ENCODE results near the gene PLPP3.
A peak's percentile ranks its signal among the peaks of the same experiment; 100 is the strongest.

PLPP3 gene

GRCh38 chr1:56545711-56546110 is 33.7 kb downstream of the PLPP3 start:
- DNase-seq = no peak

DNA sequence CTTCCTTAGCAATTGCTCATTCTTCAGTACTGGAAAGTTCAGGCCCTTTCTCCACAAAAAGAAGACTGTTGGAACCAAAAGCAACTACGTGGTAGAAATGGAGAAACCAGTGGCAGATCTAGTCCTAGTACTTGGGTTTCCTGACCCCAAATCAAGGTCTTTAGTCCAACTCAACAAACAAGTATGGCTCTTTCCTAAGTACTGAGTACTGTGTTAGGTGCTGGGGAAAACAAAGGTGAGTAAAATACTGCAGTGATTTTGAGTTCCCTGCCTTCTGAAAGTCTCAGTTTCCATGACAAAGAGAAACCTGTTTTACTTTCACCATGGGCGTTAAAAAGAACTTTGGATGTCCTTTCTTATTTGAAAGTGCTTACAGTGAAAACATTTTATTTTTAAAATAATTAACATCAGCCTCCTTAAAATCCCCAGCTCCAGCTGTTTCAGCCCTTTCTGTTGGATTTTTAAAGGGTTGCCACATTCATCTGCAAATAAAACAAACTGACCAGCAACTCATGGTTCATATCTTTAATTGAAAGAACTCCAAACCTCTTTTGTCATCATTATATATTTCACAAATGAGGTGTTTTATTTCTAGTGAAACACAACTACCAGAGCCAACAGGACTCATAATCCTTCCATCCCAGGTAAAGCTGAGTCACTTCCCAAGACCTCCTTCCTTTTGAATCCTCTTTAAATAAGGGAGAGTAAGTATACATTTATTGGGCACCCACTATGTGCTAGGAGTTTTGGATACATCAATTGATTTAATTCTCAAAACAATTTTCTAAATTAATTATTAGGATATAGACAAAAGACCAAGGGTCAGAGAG is 35.4 kb downstream of the PLPP3 start:
- no peak for DNase-seq

GRCh38 chr1:56542651-56543050 is 36.7 kb downstream of the PLPP3 start:
- no peak for DNase-seq

- no peak for DNase-seq
Observed at GRCh38 chr1:56541408-56541807, 38.0 kb downstream of the PLPP3 start.

DNA sequence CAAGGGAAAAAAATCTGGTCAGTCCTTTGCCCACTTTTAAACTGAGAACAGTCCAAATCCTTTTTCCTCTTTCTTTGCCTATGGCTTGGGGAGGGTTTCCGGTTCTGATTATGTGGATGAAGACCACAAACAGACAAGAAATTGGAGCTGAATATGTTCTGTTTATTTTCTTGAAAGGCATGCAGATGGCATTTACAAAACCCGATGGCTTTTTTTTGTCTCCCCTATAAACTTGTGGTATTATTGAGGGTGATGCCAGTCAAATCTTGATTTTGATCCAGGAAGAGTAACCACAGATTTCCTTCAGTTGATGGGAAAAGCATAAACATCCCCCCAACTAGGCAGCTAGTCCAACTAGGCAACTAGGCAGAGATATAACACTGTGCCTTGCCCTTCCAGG is 38.9 kb downstream of the PLPP3 start:
- DNase-seq = no peak

DNA sequence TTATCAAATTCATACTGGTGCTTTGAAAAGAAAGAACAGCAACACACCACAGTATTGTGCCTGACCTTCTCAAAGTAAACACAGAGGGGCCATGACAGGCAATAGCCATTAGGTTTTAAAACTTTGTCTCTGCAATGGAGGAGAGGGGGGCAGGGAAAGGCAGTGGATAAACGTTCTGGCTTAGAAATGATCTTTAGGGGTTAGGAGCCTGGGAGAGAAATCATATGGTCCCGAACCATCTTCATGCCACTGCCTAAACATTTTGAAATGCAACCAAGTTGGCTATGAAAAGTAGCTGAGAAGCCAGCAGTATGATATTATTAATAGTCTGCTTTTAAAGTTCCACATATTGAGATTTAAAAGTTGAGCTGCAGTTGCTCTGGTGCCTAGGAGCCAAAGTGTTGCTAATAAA is 39.8 kb downstream of the PLPP3 start:
- DNase-seq = no peak

DNA sequence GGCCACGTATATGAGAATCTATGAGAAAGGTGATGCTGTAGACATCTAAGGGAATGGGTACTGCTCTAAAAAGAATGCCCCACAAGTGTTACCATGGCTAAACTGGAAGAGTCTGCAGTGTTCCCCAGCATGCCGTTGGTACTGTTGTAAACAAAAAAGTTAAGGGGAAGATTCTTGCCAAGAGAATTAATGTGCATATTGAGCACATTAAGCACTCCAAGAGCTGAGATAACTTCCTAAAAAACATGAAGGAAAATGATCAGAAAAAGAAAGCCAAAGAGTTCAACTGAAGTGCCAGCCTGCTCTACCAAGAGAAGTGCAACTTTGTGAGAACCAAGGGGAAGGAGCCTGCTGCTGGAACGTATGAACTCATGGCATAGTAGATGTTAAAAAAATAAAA is 40.8 kb downstream of the PLPP3 start:
- no peak for DNase-seq

GRCh38 chr1:56537660-56538059 is 41.7 kb downstream of the PLPP3 start:
- DNase-seq = no peak

- DNase-seq = peak; percentile 98
Observed at GRCh38 chr1:56535939-56536338, 43.4 kb downstream of the PLPP3 start.

DNA sequence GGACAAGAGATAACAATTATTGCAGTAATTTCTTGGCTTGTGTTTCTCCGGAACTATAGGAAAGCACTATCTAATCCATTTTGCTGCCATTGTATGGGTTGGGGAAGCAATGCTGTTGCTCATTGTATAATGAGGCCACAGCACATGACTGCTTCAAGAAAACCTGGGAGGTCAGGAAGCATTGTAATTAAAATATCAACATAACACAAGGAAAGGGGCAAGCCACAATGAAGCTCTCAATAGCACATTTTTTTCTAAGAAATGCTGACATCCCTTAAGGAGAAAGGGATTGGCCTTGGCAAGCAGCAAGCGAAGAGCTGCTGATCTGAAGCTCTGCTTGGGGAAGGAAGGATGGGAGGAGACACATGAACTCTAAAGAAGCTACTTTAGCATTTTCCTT is 44.0 kb downstream of the PLPP3 start:
- DNase-seq = no peak

- DNase-seq = no peak
Observed at GRCh38 chr1:56534130-56534651, 45.2 kb downstream of the PLPP3 start.

DNA sequence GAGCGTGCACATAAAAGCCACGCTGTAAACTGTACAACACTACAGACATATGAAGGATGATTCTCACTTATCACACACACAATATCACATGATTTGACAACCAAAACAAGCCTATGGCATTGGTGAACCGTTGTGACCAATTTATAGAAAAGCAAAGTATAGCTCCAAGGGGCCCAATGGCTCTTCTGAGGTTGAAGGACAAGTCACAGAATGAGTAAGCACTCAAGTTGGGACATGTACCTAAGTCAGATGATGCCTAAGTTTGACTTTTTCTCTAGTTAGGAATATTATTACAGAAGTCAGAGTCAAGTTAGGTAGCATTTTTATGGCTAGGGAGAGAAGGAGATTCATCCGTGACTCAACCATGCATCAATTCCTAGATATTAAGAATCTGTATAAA is 45.7 kb downstream of the PLPP3 start:
- no peak for DNase-seq

DNA sequence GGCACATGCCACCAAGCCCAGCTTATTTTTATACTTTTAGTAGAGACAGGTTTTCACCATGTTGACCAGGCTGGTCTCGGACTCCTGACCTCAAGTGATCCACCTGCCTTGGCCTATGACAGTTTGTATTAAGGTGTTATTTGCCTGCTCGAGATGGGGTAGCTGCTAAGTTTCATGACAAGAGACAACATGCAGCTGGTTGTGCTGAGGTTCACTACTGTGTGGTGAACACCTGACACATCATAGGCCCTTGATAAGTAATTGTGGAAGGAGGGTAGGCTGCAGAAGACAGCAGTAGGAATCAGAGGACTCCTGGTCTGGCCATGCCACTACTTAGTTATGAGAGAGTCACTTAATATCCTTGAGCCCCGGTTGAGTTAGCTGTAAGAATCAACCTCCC is 46.2 kb downstream of the PLPP3 start:
- no peak for DNase-seq

DNA sequence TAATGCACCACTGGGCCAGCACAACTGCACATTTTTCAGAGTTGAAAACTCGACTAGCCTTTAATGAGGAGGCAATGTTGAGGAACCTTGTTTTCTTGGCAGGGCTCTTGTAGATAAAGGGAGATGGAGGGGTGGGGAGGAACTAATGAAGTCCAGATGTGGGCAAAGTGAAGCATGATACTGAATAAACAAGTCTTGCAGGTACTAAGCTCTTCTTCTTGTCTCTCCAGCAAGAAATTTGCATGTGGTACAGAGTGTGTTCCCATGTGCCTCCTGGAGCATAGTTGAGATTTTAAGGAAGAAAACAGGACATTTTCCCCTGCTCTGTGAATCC is 47.0 kb downstream of the PLPP3 start:
- DNase-seq = peak; percentile 34

- DNase-seq = no peak
Observed at GRCh38 chr1:56531624-56532349, 47.6 kb downstream of the PLPP3 start.

- DNase-seq = no peak
Observed at GRCh38 chr1:56529801-56530200, 49.6 kb downstream of the PLPP3 start.

GRCh38 chr1:56527548-56528302 is 51.6 kb downstream of the PLPP3 start:
- DNase-seq = peak; percentile 32

DNA sequence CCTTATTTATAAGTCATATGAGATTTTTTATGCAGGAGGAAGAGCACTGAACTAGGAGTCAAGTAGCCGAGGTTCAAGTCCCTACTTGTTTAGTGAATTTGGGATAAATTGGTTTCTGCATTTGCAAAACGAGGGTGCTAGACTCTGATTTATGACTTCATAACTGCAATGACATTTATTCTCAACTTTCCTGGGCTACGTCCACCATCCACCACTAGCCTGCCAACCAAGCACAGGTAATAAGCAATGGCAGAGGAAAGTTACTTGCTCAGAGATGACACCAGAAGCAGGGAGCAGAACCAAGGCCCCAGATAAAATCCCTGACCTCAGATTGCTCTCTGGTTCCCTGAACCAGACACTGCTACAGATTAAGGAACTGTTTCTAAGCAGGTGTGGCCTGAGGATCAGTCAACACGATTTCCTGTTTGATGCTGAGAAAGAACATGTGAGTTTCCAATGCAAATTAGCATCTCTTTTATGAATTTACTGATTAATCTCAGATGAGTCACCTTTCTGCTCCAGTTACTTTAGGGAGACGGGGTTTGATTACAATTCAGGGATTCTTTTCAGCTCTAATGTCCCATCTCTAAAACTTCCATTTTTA is 52.7 kb downstream of the PLPP3 start:
- peak; percentile 86 for DNase-seq

DNA sequence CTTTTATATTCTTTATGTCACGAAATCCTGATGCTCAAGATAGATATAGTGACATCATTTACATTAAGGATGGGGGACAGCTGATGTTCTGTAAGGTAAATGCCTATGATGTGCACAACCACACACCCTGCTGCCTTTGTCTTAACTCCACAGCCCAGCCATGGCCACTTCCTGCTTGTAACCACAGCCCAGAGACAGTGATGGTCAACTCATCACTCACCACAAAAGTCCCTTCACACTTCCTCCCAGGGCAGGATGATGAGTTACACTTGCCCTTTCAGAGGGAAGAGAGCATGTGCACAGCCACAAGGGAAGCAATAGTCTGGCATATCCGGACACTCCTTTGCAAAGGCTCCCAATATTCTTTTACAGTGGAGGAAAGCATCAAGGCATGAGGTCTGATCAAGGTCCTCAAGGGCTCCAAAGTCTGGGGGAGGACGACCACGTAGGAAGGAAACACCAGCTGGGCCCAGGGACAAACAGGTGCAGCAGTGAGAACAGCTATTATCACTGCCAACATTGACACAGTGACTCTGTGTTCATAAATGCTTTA is 53.8 kb downstream of the PLPP3 start:
- DNase-seq = peak; percentile 92

DNA sequence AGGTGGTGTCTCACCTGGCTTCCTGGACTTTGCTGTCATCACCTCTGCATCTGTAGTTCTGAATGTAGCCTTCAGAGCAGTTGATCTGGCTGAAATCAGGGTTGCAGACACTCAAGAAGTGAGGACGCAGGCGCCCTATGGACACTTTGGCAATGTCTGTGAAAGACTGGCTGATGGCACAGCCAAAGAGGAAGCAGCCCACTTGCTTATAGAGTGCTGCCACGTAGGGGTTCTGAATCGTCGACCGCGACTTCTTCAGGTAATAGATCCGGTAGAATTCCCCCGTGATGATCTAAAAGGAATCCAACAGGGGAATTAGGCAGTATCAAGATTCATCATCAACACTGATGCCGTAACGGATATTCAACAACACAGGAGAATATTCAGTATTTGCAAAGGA is 55.1 kb downstream of the PLPP3 start:
- no peak for DNase-seq

GRCh38 chr1:56522680-56523079 is 56.7 kb downstream of the PLPP3 start:
- peak; percentile 37 for DNase-seq

GRCh38 chr1:56520016-56520601 is 59.3 kb downstream of the PLPP3 start:
- DNase-seq = no peak
